GM12892 (cell line): ENCODE measurements around the gene AMOTL1.

Experiments used
- POLR2A ChIP-seq: IDR thresholded peaks from 2 replicates; pipeline ENCODE4 v1.6.1; 2011; ENCODE audit warnings: low read depth, low read length, control low read depth
- POLR2AphosphoS5 ChIP-seq: IDR thresholded peaks from 2 replicates; pipeline ENCODE4 v1.6.1; 2011; ENCODE audit warnings: low read depth, low read length, control low read depth
- TAF1 ChIP-seq: IDR thresholded peaks from 2 replicates; pipeline ENCODE4 v1.6.1; 2011; ENCODE audit warnings: low read depth, mild to moderate bottlenecking, control low read depth, low read length, borderline replicate concordance

GRCh38 chr11:94849839-94850238 lies 81.7 kb downstream of the AMOTL1 start:
- TF ChIP-seq POLR2AphosphoS5 = no peak
- TF ChIP-seq POLR2A = no peak
- no peak for TF ChIP-seq TAF1
